ENCODE data around the gene RALGDS. TPM values are rescaled to one million over a fixed set of nuclear protein-coding genes. Genes with fewer than 3 reads are reported as not detected.

The RALGDS gene
- total RNA-seq, 4 donors from 2014 or later = 14.1 to 67.9 (median 30.3) TPM

DNA sequence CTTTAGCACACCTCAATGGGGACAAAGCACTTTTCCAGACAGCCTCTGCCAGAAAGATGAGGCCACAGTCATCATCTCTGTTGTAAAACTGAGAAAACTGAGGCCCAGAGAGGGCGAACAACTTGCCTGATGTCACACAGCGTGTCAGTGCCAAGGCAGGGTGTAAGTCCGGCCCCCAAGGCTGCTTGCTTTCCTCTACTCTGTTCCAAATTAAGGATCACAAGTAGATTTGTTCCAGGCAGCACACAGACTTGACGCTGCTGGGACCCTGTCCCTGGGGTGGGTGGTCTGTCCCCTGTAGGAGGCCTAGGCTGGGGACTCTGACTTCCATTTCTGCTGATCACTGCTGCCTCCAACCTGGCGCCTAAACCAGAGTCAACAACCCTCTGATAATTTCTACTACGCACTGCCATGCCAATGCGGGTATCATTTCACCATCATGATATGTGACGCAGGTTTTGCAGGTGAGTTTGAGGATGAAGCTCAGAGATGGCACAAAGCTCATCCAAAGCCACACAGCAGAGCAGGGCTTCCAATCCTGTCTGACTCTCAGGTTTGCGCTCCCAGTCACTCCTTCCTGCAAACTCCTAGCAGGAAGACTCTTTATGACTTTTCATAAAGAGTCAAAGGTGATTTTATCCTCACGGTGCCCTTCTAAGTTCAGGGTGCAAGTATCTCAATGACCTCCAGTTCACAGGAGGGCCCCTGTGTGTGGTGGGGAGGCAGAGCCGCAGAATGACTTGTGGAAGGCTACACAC lies 13.5 kb upstream of the RALGDS start:
- H3K4me1 ChIP-seq = peaks cover 23 to 30% of the 10 kb centered on the region in 2 donors
- H3K36me3 ChIP-seq = no peaks in the 10 kb centered on the region
- no peak for TF ChIP-seq POLR2A (IDR thresholded peaks at IDR 0.05)
- TF ChIP-seq, protein P1, sequence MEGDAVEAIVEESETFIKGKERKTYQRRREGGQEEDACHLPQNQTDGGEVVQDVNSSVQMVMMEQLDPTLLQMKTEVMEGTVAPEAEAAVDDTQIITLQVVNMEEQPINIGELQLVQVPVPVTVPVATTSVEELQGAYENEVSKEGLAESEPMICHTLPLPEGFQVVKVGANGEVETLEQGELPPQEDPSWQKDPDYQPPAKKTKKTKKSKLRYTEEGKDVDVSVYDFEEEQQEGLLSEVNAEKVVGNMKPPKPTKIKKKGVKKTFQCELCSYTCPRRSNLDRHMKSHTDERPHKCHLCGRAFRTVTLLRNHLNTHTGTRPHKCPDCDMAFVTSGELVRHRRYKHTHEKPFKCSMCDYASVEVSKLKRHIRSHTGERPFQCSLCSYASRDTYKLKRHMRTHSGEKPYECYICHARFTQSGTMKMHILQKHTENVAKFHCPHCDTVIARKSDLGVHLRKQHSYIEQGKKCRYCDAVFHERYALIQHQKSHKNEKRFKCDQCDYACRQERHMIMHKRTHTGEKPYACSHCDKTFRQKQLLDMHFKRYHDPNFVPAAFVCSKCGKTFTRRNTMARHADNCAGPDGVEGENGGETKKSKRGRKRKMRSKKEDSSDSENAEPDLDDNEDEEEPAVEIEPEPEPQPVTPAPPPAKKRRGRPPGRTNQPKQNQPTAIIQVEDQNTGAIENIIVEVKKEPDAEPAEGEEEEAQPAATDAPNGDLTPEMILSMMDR (IDR thresholded peaks at IDR 0.05) = no peak
- no peak for DNase-seq
- intact Hi-C loops (cut with DNase I; ENCODE audit: low total_unique reads) = no loop called here
- no peak overlapping the region for H3K4me3 ChIP-seq
- peak overlapping the region; percentile 87 to 88 for H3K27ac ChIP-seq
- no peaks in the 10 kb centered on the region for H3K27me3 ChIP-seq
- no peaks in the 10 kb centered on the region for H3K9me3 ChIP-seq

DNA sequence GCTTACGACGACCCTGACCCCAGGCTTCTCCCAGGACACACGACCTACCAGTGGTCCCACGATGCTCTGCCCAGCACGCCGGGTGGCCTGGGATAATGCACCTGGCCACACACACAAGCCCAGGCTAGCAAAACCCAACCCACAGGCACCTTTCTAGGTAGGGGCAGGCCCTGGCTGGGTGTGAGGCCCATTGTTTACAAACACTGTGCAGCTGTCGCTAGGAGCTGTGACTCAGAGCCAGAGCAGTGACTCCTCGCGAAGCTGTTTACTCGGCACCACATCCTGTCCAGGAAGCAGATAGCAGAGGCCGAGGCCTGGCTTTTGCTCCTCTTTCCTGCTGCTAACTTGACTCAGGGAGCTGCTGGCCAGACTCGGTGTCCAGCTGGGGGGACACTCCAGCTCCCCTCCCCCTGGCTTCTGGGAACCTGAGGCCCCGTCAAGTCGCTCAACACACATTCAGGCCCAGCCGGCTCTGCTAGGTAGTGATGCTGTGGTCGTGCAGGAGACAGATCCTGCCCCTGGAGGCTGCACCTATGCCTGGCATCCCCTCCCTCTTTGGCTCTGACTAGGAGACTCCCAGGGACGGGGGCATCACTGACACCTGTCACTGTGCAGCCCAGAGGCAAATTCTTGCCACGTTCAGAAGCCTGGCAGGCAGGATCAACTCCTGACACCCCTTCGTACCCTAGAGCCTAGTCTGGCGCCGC lies 12.8 kb upstream of the RALGDS start:
- peak; percentile 88 to 90 for DNase-seq
- peaks cover 23 to 30% of the 10 kb centered on the region in 2 donors for H3K4me1 ChIP-seq
- H3K27ac ChIP-seq = peak overlapping the region; percentile 87 to 88
- no peaks in the 10 kb centered on the region for H3K27me3 ChIP-seq
- intact Hi-C loops (cut with DNase I; ENCODE audit: low total_unique reads) = no loop called here
- H3K9me3 ChIP-seq = no peaks in the 10 kb centered on the region
- peak; percentile 43 to 46 for TF ChIP-seq POLR2A (IDR thresholded peaks at IDR 0.05)
- TF ChIP-seq, protein P1 (IDR thresholded peaks at IDR 0.05) = peak in 1 of 4 experiments; percentile 3
- no peaks in the 10 kb centered on the region for H3K36me3 ChIP-seq
- no peak overlapping the region for H3K4me3 ChIP-seq

DNA sequence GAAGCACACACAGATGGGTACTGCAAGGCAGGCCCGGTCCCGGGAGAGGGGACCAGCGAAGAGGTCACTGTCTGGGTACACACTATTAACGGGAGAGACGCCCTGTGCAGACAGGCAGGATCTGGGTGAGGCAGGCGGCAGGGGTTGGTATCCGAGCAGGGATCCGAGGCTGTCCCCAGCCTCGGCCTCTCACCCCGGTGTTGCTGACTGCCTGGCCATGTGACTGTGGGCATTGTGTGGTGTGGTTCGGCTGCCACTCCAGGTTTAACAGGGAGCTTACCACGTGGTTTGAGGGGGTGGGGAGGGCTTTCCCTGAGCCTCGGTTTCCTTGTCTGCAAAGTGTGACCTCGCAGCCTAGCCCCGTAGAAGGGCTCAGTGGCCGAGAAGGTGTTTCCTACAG lies 11.1 kb upstream of the RALGDS start:
- no peak for TF ChIP-seq POLR2A (IDR thresholded peaks at IDR 0.05)
- TF ChIP-seq, protein P1 (IDR thresholded peaks at IDR 0.05) = no peak
- Histone ChIP-seq H3K36me3 (no peaks in the 10 kb centered on the region), H3K27me3 (no peaks in the 10 kb centered on the region), H3K4me1 (peaks cover 23 to 34% of the 10 kb centered on the region in 2 donors), H3K4me3 (no peak overlapping the region), H3K9me3 (no peaks in the 10 kb centered on the region), H3K27ac (no peak overlapping the region)
- peak in 1 of 2 donors; percentile 21 for DNase-seq
- intact Hi-C loops (cut with DNase I; ENCODE audit: low total_unique reads) = no loop called here

DNA sequence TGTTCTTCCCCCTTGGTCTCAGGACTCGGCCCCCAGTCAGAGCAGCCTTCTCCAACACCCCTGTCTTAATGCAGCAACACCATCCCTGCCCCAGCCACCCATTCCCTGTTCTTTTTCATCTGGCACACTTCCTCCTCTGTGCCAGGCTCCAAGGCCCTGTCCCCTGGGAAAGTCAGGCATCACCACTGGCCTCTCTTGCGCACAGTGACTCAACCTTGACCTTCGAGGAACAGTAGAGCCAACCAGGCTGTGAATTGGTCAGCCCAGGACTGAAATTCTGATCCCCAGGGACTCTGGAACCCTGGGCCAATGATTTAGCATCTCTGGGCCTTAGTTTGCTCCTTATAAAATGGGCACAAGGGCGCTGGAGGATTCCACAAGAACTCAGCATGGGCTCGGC lies 10.5 kb upstream of the RALGDS start:
- Histone ChIP-seq H3K36me3 (no peaks in the 10 kb centered on the region), H3K27me3 (no peaks in the 10 kb centered on the region), H3K4me1 (peaks cover 23 to 40% of the 10 kb centered on the region in 2 donors), H3K9me3 (no peaks in the 10 kb centered on the region), H3K27ac (no peak overlapping the region), H3K4me3 (no peak overlapping the region)
- TF ChIP-seq POLR2A (IDR thresholded peaks at IDR 0.05) = no peak
- TF ChIP-seq, protein P1 (IDR thresholded peaks at IDR 0.05) = no peak
- intact Hi-C loops (cut with DNase I; ENCODE audit: low total_unique reads) = no loop called here
- no peak for DNase-seq

DNA sequence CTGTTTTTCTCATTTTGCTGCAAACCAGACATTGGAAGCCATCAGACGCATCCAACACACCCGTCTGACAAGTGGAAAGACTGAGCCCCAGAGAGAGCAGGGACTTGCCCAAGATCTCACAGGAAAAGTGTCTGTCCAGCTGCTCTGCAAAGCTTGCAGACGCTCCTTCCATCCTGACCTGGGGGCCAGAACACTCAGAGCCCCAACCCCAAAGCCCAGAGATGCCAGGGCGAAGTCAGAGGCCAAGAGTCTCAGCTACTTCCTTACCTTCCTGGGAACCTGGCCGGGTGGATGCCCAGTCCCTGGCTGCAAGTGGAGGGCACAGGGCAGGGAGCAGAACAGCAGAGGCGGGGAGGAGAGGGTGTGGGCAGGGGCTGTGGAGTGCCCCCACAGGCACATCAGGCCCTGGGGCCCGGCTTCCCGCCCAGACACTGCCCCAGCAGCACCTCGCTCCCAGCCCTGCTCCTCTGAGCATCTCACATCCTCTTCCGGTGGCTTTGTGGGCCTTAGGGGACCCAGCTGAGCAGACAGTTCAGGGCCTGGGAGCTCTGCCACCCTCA lies 9.7 kb upstream of the RALGDS start:
- H3K9me3 ChIP-seq = no peaks in the 10 kb centered on the region
- no peaks in the 10 kb centered on the region for H3K36me3 ChIP-seq
- no peak overlapping the region for H3K27ac ChIP-seq
- H3K4me1 ChIP-seq = peaks cover 23 to 43% of the 10 kb centered on the region in 2 donors
- no peak overlapping the region for H3K4me3 ChIP-seq
- no peak for DNase-seq
- TF ChIP-seq, protein P1 (IDR thresholded peaks at IDR 0.05) = no peak
- no peak for TF ChIP-seq POLR2A (IDR thresholded peaks at IDR 0.05)
- intact Hi-C loops (cut with DNase I; ENCODE audit: low total_unique reads) = no loop called here
- no peaks in the 10 kb centered on the region for H3K27me3 ChIP-seq
